Stimulated activated CD4-positive, alpha-beta T cell treated with anti-CD3 and anti-CD28 coated beads, Interleukin-1b, Interleukin-23, amount 100 ng/mL, for 1 hour (primary cell): Measurements from ENCODE around the gene JAKMIP1.

Source experiments
- DNase-seq, 2 donors: peaks; one replicate each; pipeline ENCODE4 v3.0.0-alpha.2; 2020; ENCODE audit warnings: low read depth in 2 of 2

Gene JAKMIP1

DNA sequence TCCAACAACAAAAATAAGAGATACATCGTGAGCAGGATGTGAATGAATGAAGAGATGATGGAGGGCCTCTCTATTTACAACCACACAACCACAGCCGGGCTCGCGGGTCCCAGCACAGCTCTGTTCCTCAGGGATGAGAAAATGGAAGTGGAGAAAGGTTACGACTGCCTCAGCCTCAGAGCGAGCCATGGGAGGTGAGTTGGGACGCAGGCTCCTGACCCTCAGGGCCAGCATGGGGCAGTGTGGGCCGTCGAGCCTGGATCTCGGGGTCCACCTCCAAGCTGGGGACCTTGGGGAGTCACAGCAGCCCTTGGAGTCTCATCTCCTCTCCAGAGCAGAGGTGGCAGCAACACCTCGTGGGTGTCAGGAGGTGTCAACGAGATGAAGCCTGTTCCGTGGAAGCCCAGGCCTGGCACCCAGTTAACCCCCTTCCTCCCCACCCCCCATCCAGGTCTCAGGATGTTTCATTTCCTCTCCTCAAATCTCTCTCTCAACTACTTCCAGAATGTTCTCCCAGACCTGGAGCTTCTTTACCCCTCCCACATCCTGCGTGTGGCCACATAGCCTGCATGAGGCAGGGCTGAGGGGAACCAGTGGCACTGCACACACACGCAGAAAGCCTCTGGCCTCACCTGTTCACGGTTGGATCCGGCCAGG is 208.1 kb downstream of the JAKMIP1 start:
- no peak for DNase-seq

DNA sequence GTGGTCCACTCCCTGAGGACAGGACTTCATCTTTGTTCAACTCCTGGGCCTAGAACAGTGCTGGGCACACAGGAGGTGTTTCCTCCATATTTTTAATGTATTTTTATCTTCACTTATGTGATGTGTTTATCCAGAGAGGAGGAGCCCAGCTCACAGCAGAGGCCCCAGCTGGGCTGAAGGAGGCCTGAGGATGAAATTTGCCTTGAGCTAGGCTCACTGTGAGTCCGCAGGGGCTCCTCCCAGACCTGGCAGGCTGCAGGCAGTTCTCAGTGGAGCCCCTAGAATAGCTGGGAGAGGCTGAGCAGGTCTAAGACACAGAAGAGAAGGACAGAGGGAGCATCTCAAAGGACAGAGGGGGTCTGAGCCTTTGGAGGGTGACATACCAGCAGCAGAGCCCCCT is 208.9 kb downstream of the JAKMIP1 start:
- no peak for DNase-seq

DNA sequence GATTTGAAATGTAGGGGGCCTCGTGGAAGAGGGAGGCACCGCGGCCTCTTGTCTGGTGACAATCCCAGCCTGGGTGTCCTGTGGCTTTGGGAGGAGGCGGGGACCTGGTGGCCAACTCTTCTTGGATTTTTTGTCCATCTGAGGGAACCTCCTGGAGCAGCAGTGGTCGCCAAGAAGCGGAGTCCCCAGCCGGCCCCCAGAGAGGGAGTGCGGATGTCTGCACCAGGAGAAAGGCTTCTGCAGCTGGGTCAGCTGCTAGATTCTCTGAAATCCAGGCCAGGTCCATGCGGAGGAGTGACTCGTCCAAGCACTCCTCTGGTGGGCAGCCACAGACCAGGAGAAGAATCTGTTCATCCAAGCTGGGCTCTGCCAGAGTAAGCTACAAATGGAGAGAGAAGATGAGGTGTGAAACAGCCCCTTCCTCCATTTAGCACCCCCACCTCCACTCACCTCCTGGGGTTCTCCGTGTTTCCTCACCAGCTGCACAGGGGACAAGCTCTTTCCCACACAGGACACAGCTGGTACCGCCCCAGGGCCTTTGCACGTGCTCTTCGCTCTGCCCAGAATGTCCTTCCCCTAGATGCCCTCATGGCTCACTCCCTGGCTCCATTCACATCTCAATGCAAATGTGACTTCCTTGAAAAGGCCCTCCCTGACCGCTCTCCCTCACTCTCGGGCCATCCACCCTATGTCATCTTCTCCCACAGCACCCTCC is 209.7 kb downstream of the JAKMIP1 start:
- DNase-seq: no peak

DNA sequence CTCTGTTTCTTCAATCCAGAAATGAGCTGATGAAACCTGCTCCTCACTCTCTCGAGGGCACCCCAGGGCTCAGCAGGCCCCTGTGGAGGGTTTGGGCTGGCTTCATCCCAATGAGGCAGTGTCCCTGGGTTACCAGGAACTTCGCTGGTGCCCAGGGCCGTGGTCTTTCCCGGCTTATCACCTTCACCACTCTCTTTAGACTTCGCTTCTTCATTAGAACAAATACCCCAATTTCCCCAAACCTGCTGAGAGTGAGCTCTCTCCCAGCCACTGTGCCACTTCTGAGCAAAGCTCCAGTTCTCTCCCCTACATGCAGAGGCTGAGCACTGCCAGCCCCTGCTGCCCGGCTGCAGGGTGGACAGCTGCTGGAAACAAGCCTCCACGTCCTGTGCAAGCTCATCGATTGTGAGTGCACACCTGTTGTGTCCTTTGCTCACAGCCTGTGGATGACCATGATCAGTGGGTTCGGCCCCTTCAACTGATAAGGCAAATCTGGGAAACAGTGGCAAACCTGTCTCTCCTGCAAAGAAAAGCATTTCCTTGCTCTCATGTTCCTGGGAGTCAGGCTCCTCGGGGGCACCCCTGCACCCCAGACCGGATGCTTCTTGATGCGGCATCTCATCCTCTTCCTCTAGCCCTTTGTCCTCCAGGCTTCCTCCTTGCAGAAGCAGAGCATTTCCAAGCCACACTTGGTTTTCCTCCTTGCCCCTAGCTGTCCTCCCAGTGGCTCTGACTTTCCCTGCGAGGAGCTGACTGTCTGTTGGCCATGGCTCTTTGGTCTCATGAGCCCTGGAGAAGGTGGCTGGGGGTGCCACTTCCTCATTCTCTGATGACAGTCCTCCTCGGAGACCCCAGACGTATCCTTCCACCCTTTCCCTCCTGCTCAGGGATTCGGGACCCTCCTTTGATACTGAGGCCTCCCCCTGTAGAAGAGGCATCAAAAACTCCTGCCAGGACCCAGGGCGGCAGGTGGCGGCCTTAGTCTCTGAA is 210.8 kb downstream of the JAKMIP1 start:
- DNase-seq: no peak

DNA sequence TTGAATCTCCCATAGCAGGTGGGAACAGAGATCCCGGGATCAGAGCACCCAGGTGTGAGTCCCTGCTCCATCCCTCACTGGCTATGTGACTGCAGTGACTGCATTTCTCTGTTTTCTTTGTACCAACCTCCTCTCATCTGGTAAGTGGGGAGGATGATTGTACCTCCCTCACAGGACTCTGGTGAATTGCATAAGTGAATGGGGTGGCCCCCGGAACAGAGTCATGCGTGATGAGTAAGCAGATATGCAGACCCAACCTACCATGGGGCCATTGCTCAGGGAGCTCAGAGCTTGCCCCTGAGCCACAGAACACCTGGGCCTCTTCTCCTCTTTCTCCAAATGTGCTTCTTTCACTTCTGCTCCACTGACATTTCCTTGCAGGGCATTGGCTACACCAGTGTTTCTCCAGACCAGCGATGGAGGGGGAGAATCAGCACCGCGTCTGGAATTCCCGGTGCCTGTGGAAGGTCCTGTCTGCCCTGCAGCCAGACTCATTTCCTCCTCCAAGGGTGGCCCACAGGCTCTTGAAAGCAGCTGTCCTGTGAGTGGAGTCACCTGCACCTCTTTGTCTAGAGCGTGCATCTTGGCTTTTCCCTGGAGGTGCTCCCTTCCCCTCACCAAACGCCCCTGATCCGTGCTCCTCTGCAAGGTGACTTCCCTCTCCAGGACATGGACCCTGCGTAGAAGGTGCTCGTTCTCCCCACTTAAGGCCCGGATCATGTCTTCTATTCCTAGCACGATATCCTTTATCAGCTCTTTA is 212.1 kb downstream of the JAKMIP1 start:
- DNase-seq: no peak

DNA sequence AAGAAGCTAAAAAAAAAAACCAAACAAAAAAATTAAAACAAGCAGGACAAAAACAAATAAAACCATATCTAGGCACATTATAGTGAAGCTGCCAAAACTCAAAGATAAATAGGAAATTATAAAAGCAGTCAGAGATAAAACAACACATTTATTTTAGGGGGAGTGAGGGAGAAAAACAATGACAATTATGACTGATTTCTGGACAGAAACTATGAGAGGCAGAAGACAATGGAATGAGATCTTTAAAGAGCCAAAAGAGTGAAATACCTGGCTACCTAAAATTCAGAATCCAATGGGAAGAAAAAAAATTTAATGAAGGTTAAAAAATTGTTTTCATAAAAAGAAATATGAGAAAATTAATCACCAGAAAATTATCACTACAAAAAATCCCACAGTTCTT is 215.5 kb downstream of the JAKMIP1 start:
- DNase-seq: no peak

DNA sequence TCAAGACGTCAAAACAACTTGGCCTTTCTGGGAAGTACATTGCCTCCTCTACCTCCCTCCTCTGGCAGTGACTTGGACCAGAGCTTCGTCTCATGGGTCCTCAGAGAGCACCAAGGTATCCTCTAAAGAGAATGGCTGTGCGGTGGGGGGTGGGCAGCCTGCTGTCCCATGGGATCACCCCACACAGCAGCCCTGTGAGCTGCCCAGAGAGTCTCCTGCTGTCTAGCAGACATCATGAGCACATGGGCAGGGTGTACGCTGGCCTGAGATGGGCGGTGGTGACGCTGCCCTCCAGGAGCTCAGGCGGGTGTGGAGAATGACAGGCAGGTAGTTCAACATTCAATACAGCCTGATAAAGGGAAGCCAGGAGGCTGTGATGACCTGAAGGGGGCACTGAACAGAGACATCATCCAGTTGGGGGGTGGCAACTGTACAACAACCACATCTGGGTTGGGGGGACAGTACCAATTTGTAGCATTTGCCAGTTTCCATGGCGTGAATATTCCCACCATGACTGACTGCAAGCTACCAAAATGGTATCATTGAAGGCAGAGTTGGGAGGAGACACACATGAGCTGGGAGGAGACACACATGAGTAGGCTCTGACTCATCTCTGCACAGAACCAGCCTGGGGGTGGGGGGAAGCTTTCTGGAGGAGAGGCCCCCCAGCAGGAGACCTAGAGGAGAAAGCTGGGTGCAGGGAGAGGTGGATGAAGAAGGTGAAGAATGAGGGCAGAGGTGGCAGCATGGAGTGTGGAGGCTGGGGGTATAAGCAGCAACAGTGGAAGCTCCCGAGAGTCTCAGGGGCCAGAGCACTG is 218.0 kb downstream of the JAKMIP1 start:
- DNase-seq: no peak

DNA sequence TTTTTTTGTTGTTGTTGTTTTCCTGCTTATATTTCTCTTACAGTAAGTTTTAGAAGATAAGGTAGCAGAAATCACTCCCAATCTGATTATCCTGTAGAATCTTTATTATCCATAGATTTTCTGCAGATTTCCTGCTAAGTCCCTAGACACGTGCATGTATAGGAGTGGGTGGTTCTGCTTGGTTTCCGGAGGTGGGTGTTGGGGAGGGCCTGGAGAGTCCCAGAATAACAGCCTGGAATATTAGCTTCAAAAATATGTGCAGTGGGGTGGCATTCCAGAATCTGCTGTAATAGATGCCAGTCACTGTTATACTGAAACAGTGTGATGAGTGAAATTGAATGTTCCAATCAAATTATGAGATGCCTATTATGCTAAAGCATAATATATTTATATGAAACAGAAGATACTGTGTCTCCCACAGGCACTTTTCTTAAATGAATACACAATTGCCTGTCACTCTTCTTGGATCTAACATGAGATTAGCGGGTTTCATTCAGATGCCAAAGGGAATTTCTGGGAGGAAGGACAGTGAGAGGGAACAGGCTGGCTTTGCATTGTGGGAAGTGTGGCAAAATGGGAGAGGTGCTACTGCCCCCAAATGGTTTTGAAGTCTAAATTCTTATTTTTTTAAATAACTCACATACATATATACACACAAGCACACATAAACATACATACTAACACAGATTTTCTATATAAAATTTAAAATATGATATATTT is 219.8 kb downstream of the JAKMIP1 start:
- no peak for DNase-seq

DNA sequence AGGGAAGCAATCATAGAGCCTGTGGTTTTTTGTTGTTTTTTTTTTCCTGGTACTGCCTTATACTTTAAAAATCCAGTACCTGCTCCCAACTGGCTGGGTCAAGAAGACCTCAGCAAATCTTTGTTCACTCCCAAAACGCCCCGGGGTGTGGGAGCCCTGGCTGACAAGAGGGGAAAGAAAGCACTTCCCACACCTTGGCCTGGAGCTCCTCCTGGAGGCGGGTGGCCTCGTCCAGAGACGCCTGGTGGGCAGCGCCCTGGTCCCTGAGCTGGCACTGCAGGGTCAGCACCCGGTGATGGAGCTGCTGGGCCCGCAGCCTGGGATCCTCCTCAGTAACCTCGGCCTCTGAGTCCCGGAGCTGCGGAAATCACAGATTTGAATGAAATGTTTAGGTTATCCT is 220.4 kb downstream of the JAKMIP1 start:
- DNase-seq: no peak

DNA sequence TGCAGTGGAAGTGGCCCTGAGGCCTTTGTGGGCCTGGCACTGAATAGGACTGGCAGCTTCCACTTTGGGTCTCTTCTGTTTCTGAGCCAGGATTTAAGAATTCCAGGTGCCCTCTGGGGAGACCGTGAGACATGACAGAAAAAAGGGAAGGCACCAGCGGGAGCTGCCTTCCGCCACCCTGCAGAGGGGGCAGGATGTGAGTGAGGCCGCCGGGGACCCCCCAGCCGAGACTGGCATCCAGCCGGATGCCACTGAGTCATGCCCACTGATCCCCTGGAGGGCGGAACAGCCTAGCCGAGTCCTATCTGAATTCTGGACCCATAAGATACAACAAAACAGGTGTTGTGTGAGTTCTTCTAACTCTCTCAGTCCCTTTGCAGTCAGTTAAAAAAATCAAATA is 223.4 kb downstream of the JAKMIP1 start:
- DNase-seq: no peak

DNA sequence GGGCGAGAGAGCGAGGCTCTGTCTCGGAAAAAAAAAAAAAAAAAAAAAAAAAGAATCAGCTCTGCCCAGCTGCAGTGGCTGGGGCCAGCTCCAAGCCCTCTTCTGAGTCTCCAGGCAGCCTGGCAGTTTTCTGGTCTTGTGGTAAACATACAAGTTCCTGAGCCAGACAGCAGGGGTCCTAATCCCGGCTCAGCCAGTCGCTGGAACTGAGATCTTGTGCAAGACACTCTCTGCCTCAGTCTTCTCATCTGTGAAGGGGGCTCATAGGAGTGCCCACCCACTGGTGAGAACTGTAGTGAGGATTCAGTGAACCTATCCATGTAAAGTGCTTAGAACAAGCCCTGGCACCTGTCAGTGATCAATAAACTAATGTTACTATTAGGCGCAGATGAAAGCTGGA is 223.9 kb downstream of the JAKMIP1 start:
- DNase-seq: no peak
